ENCODE measurements around the gene NUMBL. TPM values are rescaled to one million over a fixed set of nuclear protein-coding genes. Genes with fewer than 3 reads are reported as not detected.

Gene NUMBL
- total RNA-seq, 1 donor from 2014 or later, result 66.0 TPM

GRCh38 chr19:40685563-40685962 is 4.9 kb downstream of the NUMBL start:
- peaks cover 32% of the 10 kb centered on the region for H3K4me1 ChIP-seq
- intact Hi-C loops (cut with DNase I), result no loop called here
- H3K27ac ChIP-seq, result no peak overlapping the region
- H3K27me3 ChIP-seq, result no peaks in the 10 kb centered on the region
- TF ChIP-seq POLR2A (IDR thresholded peaks at IDR 0.05), result no peak
- no peak for TF ChIP-seq POLR2AphosphoS5 (IDR thresholded peaks at IDR 0.05; ENCODE audit: insufficient read depth in 1 of 2, low read depth in 1 of 2)
- TF ChIP-seq CTCF (IDR thresholded peaks at IDR 0.05), result no peak
- H3K4me3 ChIP-seq, result no peak overlapping the region
- no peaks in the 10 kb centered on the region for H3K9me3 ChIP-seq
- H3K36me3 ChIP-seq, result peaks cover 0 to 49% of the 10 kb centered on the region in 2 donors
- DNase-seq (ENCODE audit: extremely low spot score in 2 of 2), result no peak

- H3K27ac ChIP-seq, result no peak overlapping the region
- no peak for DNase-seq (ENCODE audit: extremely low spot score in 2 of 2)
- intact Hi-C loops (cut with DNase I), result no loop called here
- no peaks in the 10 kb centered on the region for H3K9me3 ChIP-seq
- no peak overlapping the region for H3K4me3 ChIP-seq
- peaks cover 0 to 53% of the 10 kb centered on the region in 2 donors for H3K36me3 ChIP-seq
- H3K4me1 ChIP-seq, result peaks cover 31% of the 10 kb centered on the region
- H3K27me3 ChIP-seq, result no peaks in the 10 kb centered on the region
- TF ChIP-seq POLR2AphosphoS5 (IDR thresholded peaks at IDR 0.05; ENCODE audit: insufficient read depth in 1 of 2, low read depth in 1 of 2) (no peak), POLR2A (IDR thresholded peaks at IDR 0.05) (no peak), CTCF (IDR thresholded peaks at IDR 0.05) (no peak)
These were observed 5.4 kb downstream of the NUMBL start for GRCh38 chr19:40685016-40685526.

- intact Hi-C loops (cut with DNase I), result no loop called here
- Histone ChIP-seq H3K27ac (no peak overlapping the region), H3K4me1 (peaks cover 23% of the 10 kb centered on the region), H3K9me3 (no peaks in the 10 kb centered on the region), H3K4me3 (no peak overlapping the region), H3K36me3 (peaks cover 0 to 60% of the 10 kb centered on the region in 2 donors), H3K27me3 (no peaks in the 10 kb centered on the region)
- no peak for DNase-seq (ENCODE audit: extremely low spot score in 2 of 2)
- TF ChIP-seq POLR2AphosphoS5 (IDR thresholded peaks at IDR 0.05; ENCODE audit: insufficient read depth in 1 of 2, low read depth in 1 of 2) (no peak), CTCF (IDR thresholded peaks at IDR 0.05) (no peak), POLR2A (IDR thresholded peaks at IDR 0.05) (no peak)
These were observed 6.2 kb downstream of the NUMBL start for GRCh38 chr19:40684280-40684679.

- H3K36me3 ChIP-seq, result peaks cover 0 to 69% of the 10 kb centered on the region in 2 donors
- no peaks in the 10 kb centered on the region for H3K27me3 ChIP-seq
- intact Hi-C loops (cut with DNase I), result no loop called here
- H3K4me3 ChIP-seq, result no peak overlapping the region
- no peak for TF ChIP-seq POLR2A (IDR thresholded peaks at IDR 0.05)
- TF ChIP-seq CTCF (IDR thresholded peaks at IDR 0.05), result no peak
- TF ChIP-seq POLR2AphosphoS5 (IDR thresholded peaks at IDR 0.05; ENCODE audit: insufficient read depth in 1 of 2, low read depth in 1 of 2), result no peak
- no peak for DNase-seq (ENCODE audit: extremely low spot score in 2 of 2)
- H3K9me3 ChIP-seq, result no peaks in the 10 kb centered on the region
- H3K27ac ChIP-seq, result no peak overlapping the region
- peaks cover 14% of the 10 kb centered on the region for H3K4me1 ChIP-seq
These were observed 7.0 kb downstream of the NUMBL start for GRCh38 chr19:40683437-40683836.

- no peaks in the 10 kb centered on the region for H3K27me3 ChIP-seq
- H3K4me3 ChIP-seq, result no peak overlapping the region
- H3K36me3 ChIP-seq, result peaks cover 0 to 78% of the 10 kb centered on the region in 2 donors
These were observed 8.0 kb downstream of the NUMBL start for GRCh38 chr19:40682431-40682964.

More at GRCh38 chr19:40682431-40682964, 8.0 kb downstream of the NUMBL start:
- no peaks in the 10 kb centered on the region for H3K9me3 ChIP-seq
- intact Hi-C loops (cut with DNase I), result no loop called here
- H3K27ac ChIP-seq, result no peak overlapping the region
- no peak for TF ChIP-seq POLR2A (IDR thresholded peaks at IDR 0.05)
- TF ChIP-seq CTCF (IDR thresholded peaks at IDR 0.05), result no peak
- TF ChIP-seq POLR2AphosphoS5 (IDR thresholded peaks at IDR 0.05; ENCODE audit: insufficient read depth in 1 of 2, low read depth in 1 of 2), result no peak
- DNase-seq (ENCODE audit: extremely low spot score in 2 of 2), result no peak
- peaks cover 5% of the 10 kb centered on the region for H3K4me1 ChIP-seq
